Psoas muscle (tissue), 8 donors: ENCODE measurements around the gene DNM3. TPM values are rescaled to one million over a fixed set of nuclear protein-coding genes. Genes with fewer than 3 reads are reported as not detected.

Source experiments
- ATAC-seq, 4 donors: fragments of 200-7000 bp; cut with Tn5 transposase; one replicate each; pipeline ENCODE4 v1.9.1; 2020; ENCODE audit warnings: moderate library complexity in 3 of 4, mild to moderate bottlenecking in 2 of 4
- DNase-seq, 2 donors: peaks; one replicate each; pipeline ENCODE4 v3.0.0-alpha.2; 2020
- H3K27ac ChIP-seq: fragments of 200-600 bp; one replicate; pipeline ENCODE4 v1.8.0; 2022
- H3K27me3 ChIP-seq, 3 donors: fragments of 200-600 bp in 1 of 3; one replicate each; pipeline versions ENCODE4 v1.6.1 to v1.8.0; 2013 to 2022; ENCODE audit warnings: low read length in 2 of 3, mild to moderate bottlenecking in 2 of 3, moderate library complexity in 1 of 3; ENCODE audit not compliant: insufficient read depth in 3 of 3
- H3K36me3 ChIP-seq, 2 donors: fragments of 200-600 bp in 1 of 2; one replicate each; pipeline versions ENCODE4 v1.6.1 to v1.8.0; 2013 to 2022; ENCODE audit warnings: low read depth in 1 of 2, mild to moderate bottlenecking in 1 of 2, moderate library complexity in 1 of 2; ENCODE audit not compliant: insufficient read depth in 1 of 2
- H3K4me1 ChIP-seq: fragments of 200-600 bp; one replicate; pipeline ENCODE4 v1.8.0; 2022
- H3K4me3 ChIP-seq: fragments of 200-600 bp; one replicate; pipeline ENCODE4 v1.8.0; 2022; ENCODE audit warnings: mild to moderate bottlenecking
- H3K9me3 ChIP-seq: fragments of 200-600 bp; one replicate; pipeline ENCODE4 v1.8.0; 2022
- whole genome bisulfite sequencing, 3 donors: extraction: QIAGEN DNeasy Blood & Tissue Kit; methylation state at CpG; one replicate each; pipeline versions ENCODE4 v1.1.6 to v1.1.7; 2013; 5-methylcytosine and 5-hydroxymethylcytosine counted together
- intact Hi-C, 2 donors: fragments of 100-400 bp; cut with DNase I; formaldehyde crosslinking; loops; one replicate each; pipeline versions ENCODE4 v1.11.0 to v1.14.2; 2022
- polyA plus RNA-seq, 3 donors: library from polyadenylated mRNA; stranded (reverse); fragments of 200-250 nt; gene quantifications; one replicate each; pipeline ENCODE4 v1.2.3, GENCODE V29; 2013
- total RNA-seq, 4 donors: library from RNA; stranded (reverse); fragmentation: NEBNext Ultra II Directional in 2 of 4; extraction: Animal tissue kit (Norgen Biotek cat#: 25700) in 2 of 4; gene quantifications; one replicate each; pipeline versions ENCODE4 v1.2.1 to v1.2.4, GENCODE V29; 2021 to 2023
- TF ChIP-seq, protein P1 (sequence below): fragments of 200-600 bp; IDR thresholded peaks from one replicate; pipeline ENCODE4 v1.8.0; 2022; ENCODE audit warnings: antibody characterized with exemption
- donor health status: healthy with polysubstance abuse.
- donor health status: DM: no; HTN: no; CAD: no; lungs with moderate emphysema.
- donor health status: Bipolar disorder and iron deficiency.
- donor health status: healthy.
- donor health status: DM: yes; HTN: yes; CAD: no.
- donor health status: DM: no; HTN: no; CAD: no.
- donor health status: DM: no; HTN: no; CAD: no.
- donor health status: DM: yes; HTN: yes; CAD: no.

DNM3 gene
- total and polyA plus RNA-seq, 7 donors, result 0.31 to 1.0 (median 0.77) TPM

DNA sequence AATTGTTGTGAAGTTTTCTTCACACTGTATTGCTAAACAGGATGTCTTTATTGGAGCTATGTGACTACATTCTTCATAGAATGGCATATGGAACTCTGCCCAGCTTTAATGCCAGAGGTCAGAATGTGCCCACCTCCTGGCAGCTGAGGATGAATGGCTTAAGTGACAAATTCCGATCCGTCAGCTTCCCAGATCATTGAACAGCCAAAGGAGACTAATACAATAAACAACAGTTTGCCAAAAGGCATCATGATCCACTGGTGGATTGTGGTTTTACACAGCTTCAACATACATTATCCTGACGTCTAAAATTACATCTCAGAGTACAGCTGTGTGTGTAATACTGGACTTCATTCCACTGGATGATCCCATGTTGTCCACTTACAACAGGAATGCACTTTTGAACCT, 510.5 kb downstream of the DNM3 start:
- 25 to 29% (median 29%) methylated on average over 3 of the region's 3 CpGs for WGBS, 3 donors
- no peaks in the 10 kb centered on the region for H3K27me3 ChIP-seq
- TF ChIP-seq, protein P1, sequence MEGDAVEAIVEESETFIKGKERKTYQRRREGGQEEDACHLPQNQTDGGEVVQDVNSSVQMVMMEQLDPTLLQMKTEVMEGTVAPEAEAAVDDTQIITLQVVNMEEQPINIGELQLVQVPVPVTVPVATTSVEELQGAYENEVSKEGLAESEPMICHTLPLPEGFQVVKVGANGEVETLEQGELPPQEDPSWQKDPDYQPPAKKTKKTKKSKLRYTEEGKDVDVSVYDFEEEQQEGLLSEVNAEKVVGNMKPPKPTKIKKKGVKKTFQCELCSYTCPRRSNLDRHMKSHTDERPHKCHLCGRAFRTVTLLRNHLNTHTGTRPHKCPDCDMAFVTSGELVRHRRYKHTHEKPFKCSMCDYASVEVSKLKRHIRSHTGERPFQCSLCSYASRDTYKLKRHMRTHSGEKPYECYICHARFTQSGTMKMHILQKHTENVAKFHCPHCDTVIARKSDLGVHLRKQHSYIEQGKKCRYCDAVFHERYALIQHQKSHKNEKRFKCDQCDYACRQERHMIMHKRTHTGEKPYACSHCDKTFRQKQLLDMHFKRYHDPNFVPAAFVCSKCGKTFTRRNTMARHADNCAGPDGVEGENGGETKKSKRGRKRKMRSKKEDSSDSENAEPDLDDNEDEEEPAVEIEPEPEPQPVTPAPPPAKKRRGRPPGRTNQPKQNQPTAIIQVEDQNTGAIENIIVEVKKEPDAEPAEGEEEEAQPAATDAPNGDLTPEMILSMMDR, result no peak
- no peak overlapping the region for H3K4me3 ChIP-seq
- intact Hi-C loops, result no loop called here
- no peaks in the 10 kb centered on the region for H3K4me1 ChIP-seq
- DNase-seq (no peak), ATAC-seq (no peak)
- peaks cover 9% of the 10 kb centered on the region for H3K9me3 ChIP-seq
- no peaks in the 10 kb centered on the region for H3K36me3 ChIP-seq
- H3K27ac ChIP-seq, result no peak overlapping the region

DNA sequence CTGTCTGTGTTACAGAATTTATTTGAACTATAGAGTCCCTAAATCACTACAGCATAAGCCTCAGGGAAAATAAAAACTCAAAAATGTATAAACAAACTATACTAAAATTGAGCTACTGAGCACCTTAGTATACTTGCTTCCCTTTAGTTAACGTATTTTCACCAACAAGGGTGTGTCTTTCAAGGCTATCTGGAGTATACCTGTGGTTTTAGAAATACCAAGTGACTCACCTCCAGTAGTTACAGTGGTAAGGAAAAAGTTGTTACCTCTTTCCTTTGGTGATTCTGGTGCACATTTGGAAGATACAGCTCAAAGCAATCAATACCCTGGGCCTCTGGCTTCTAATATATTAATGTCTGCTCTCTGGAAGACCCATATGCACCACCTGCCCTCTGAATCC, 511.1 kb downstream of the DNM3 start:
- WGBS, 3 donors, result 89 to 96% (median 95%) methylated on average over 1 of the region's 1 CpG
- H3K27me3 ChIP-seq, result no peaks in the 10 kb centered on the region
- H3K4me1 ChIP-seq, result no peaks in the 10 kb centered on the region
- TF ChIP-seq, protein P1, result no peak
- intact Hi-C loops, result no loop called here
- no peak overlapping the region for H3K4me3 ChIP-seq
- no peak for DNase-seq
- peaks cover 2% of the 10 kb centered on the region for H3K9me3 ChIP-seq
- H3K36me3 ChIP-seq, result no peaks in the 10 kb centered on the region
- no peak overlapping the region for H3K27ac ChIP-seq
- ATAC-seq, result no peak

DNA sequence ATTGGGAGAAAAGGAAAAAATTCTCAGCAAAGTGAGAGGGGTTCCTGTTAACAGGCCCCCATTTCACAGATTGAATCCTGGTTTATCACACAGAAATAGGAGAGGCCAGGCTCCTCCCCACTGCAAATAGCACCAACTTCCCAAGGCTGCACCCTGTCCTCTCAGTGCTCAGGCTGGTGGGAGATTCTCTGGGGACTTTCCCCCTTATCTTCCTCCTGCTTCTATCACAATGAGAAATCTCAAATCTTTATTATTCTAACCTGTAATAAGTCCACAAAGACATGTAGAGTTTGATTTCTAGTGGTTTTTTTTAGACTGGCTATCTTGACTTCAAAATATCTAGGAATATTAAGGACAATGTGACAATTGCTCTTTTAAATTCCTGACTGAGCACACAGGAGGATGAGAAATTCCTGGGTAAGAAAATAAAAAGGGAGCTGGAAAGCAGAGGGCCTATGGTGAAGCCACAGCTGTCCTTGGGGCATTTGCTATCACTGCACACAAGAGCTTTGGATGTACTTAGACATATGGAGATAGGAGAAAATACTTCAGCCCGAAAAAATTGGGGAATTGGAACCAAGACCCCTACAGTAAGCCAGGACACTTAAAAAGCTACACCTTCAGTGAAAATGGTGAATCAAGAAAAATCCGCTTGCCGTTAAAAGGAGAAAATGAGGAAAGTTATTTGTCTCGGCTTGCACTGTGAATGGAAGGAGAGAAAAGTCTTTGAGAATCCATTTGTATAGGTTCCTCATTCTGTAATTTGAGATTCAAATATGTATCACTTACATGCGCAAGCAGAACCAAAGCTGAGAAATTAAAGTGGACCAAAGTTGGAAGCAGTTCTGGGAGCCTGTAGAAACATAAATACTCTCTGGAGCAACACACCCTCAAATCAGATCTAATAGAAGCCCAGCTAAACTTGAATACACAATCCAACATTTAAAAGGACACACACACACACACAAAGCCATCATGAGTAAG, 513.3 kb downstream of the DNM3 start:
- TF ChIP-seq, protein P1, result no peak
- intact Hi-C loops, result no loop called here
- no peak for ATAC-seq
- H3K27me3 ChIP-seq, result no peaks in the 10 kb centered on the region
- no peak for DNase-seq
- no peak overlapping the region for H3K27ac ChIP-seq
- H3K36me3 ChIP-seq, result no peaks in the 10 kb centered on the region
- 79 to 86% (median 82%) methylated on average over 5 of the region's 5 CpGs for WGBS, 3 donors
- no peaks in the 10 kb centered on the region for H3K9me3 ChIP-seq
- H3K4me1 ChIP-seq, result peaks cover 8% of the 10 kb centered on the region
- H3K4me3 ChIP-seq, result no peak overlapping the region

DNA sequence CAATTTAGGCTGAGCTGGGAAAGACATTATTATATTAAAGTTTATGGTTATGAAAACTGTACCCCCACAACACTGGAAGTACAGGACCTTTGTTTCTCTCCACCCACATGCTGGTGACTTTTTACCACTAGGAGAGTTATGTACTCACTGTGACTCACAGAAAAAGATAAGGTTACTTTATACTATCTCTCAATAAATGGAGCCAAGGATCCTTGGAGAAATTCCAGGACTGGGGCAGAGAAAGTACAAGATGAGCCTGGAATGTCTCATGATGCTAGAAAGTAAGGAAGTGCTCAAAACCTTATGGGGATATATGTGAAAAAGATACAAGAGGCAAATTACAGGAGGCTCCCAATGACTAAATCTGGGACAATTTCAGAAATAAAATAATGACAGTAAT, 515.3 kb downstream of the DNM3 start:
- H3K9me3 ChIP-seq, result no peaks in the 10 kb centered on the region
- H3K27ac ChIP-seq, result no peak overlapping the region
- H3K4me3 ChIP-seq, result no peak overlapping the region
- intact Hi-C loops, result no loop called here
- peaks cover 15% of the 10 kb centered on the region for H3K4me1 ChIP-seq
- H3K36me3 ChIP-seq, result no peaks in the 10 kb centered on the region
- DNase-seq, result no peak
- no peaks in the 10 kb centered on the region for H3K27me3 ChIP-seq
- no peak for ATAC-seq
- TF ChIP-seq, protein P1, result no peak
